Neuronal stem cell (in vitro differentiated cells): ENCODE measurements around the gene PIGT.

Source experiments
- DNase-seq: peaks from one replicate; pipeline ENCODE4 v3.0.0-alpha.2; 2013; ENCODE audit warnings: low spot score
- H2AFZ ChIP-seq: one replicate; pipeline ENCODE4 v1.6.1; 2013; ENCODE audit warnings: mild to moderate bottlenecking, low read length, inconsistent platforms
- H2AK5ac ChIP-seq: 2 replicates; pipeline ENCODE4 v1.6.1; 2013; ENCODE audit warnings: low read depth, mild to moderate bottlenecking, inconsistent platforms, low read length, moderate library complexity, mixed read lengths
- H2BK120ac ChIP-seq: 2 replicates; pipeline ENCODE4 v1.6.1; 2013; ENCODE audit warnings: low read depth, mild to moderate bottlenecking, inconsistent platforms, low read length, moderate library complexity, mixed read lengths
- H2BK12ac ChIP-seq: one replicate; pipeline ENCODE4 v1.6.1; 2013; ENCODE audit warnings: low read length, inconsistent platforms
- H2BK15ac ChIP-seq: 2 replicates; pipeline ENCODE4 v1.6.1; 2013; ENCODE audit warnings: mild to moderate bottlenecking, low read length, inconsistent platforms, mixed read lengths
- H2BK5ac ChIP-seq: one replicate; pipeline ENCODE4 v1.6.1; 2013; ENCODE audit warnings: inconsistent platforms, mild to moderate bottlenecking, low read length, moderate library complexity
- H3K14ac ChIP-seq: one replicate; pipeline ENCODE4 v1.6.1; 2013; ENCODE audit warnings: low read length, inconsistent platforms
- H3K18ac ChIP-seq: 2 replicates; pipeline ENCODE4 v1.6.1; 2013; ENCODE audit warnings: low read length, inconsistent platforms
- H3K23ac ChIP-seq: 2 replicates; pipeline ENCODE4 v1.6.1; 2013; ENCODE audit warnings: low read depth, mild to moderate bottlenecking, mixed read lengths, low read length, inconsistent platforms; ENCODE audit not compliant: poor library complexity
- H3K27ac ChIP-seq: replicated peaks from 3 replicates; pipeline ENCODE4 v1.5.1; 2013; ENCODE audit warnings: low read length, inconsistent platforms
- H3K27me3 ChIP-seq, 3 experiments: 2 replicates each; pipeline ENCODE4 v1.6.1; 2013; ENCODE audit warnings: low read length in 3 of 3, mild to moderate bottlenecking in 2 of 3, inconsistent platforms in 1 of 3, low read depth in 1 of 3, mixed read lengths in 1 of 3, moderate library complexity in 1 of 3; ENCODE audit not compliant: control insufficient read depth in 3 of 3, insufficient read depth in 3 of 3
- H3K36me3 ChIP-seq, 2 donors: replicated peaks in 1 of 2; 2 replicates each; pipeline ENCODE4 v1.6.1; 2013; ENCODE audit warnings: low read length in 2 of 2; ENCODE audit not compliant: control insufficient read depth in 2 of 2, insufficient read depth in 2 of 2
- H3K4ac ChIP-seq: 2 replicates; pipeline ENCODE4 v1.6.1; 2013; ENCODE audit warnings: inconsistent platforms, mild to moderate bottlenecking, low read length, moderate library complexity
- H3K4me1 ChIP-seq, 2 donors: 1 replicate in 1 of 2; 2 replicates in 1 of 2; pipeline ENCODE4 v1.6.1; 2013; ENCODE audit warnings: low read length in 2 of 2, low read depth in 1 of 2; ENCODE audit not compliant: control insufficient read depth in 2 of 2, insufficient read depth in 1 of 2
- H3K4me2 ChIP-seq: one replicate; pipeline ENCODE4 v1.6.1; 2013; ENCODE audit warnings: mild to moderate bottlenecking, low read length, inconsistent platforms; ENCODE audit not compliant: insufficient read depth, poor library complexity, severe bottlenecking
- H3K4me3 ChIP-seq, 2 donors: 2 replicates each; pipeline ENCODE4 v1.5.1; 2013; ENCODE audit warnings: low read length in 2 of 2, mild to moderate bottlenecking in 2 of 2, inconsistent platforms in 1 of 2, moderate library complexity in 1 of 2
- H3K79me1 ChIP-seq: one replicate; pipeline ENCODE4 v1.6.1; 2013; ENCODE audit warnings: low read depth, mild to moderate bottlenecking, inconsistent platforms, low read length, moderate library complexity
- H3K9ac ChIP-seq: one replicate; pipeline ENCODE4 v1.6.1; 2013; ENCODE audit warnings: mild to moderate bottlenecking, low read depth, low read length, inconsistent platforms; ENCODE audit not compliant: poor library complexity
- H3K9me3 ChIP-seq, 2 donors: replicated peaks in 1 of 2; 2 replicates each; pipeline versions ENCODE3 to v1.6.1; 2013; ENCODE audit warnings: low read length in 2 of 2, mild to moderate bottlenecking in 2 of 2, inconsistent platforms in 1 of 2, low read depth in 1 of 2, mixed read lengths in 1 of 2, moderate library complexity in 1 of 2; ENCODE audit not compliant: control insufficient read depth in 2 of 2, insufficient read depth in 1 of 2
- H4K8ac ChIP-seq: one replicate; pipeline ENCODE4 v1.6.1; 2013; ENCODE audit warnings: low read depth, mild to moderate bottlenecking, inconsistent platforms, low read length, moderate library complexity
- H4K91ac ChIP-seq: one replicate; pipeline ENCODE4 v1.6.1; 2013; ENCODE audit warnings: low read length, low read depth, mild to moderate bottlenecking, inconsistent platforms; ENCODE audit not compliant: poor library complexity
- WGBS, 2 donors: extraction: QIAGEN DNeasy Blood & Tissue Kit; methylation state at CpG; one replicate each; pipeline ENCODE4 v1.1.7; 2013; ENCODE audit warnings: missing lambda C conversion rate in 2 of 2, mixed read lengths in 1 of 2; ENCODE audit not compliant: insufficient read length in 2 of 2, insufficient replicate concordance in 1 of 2; ENCODE audit errors: extremely low coverage in 2 of 2; 5-methylcytosine and 5-hydroxymethylcytosine counted together

Gene PIGT

GRCh38 chr20:45378191-45378590 is 37.8 kb upstream of the PIGT start, which contains the start of gene TP53TG5:
TSS of gene TP53TG5 (minus strand) at chr20:45378325. CDS start at chr20:45378236, 89 bp downstream.
- no peak within 1 kb of the TSS for H2AFZ ChIP-seq
- H2BK5ac ChIP-seq, result no peak within 1 kb of the TSS
- H2BK12ac ChIP-seq, result no peak within 1 kb of the TSS
- no peak within 1 kb of the TSS for H3K9ac ChIP-seq
- peak within 1 kb of the TSS in 1 of 2 donors; percentile 38 for H3K4me3 ChIP-seq
- no peak within 1 kb of the TSS for H3K4ac ChIP-seq
- H3K36me3 ChIP-seq, result peaks cover 0 to 5% of the 10 kb centered on the region in 2 donors
- no peak within 1 kb of the TSS for H2BK120ac ChIP-seq
- H4K8ac ChIP-seq, result no peak within 1 kb of the TSS
- H3K79me1 ChIP-seq, result no peaks in the 10 kb centered on the region
- H3K23ac ChIP-seq, result no peak within 1 kb of the TSS
- H3K4me1 ChIP-seq, result peaks cover 0 to 9% of the 10 kb centered on the region in 2 donors
- no peak within 1 kb of the TSS for H2BK15ac ChIP-seq
- no peak within 1 kb of the TSS for H3K14ac ChIP-seq
- WGBS, 2 donors, result no CpG with 5 or more reads among the region's 1 CpG
- H3K18ac ChIP-seq, result no peak within 1 kb of the TSS
- H3K9me3 ChIP-seq, result peaks cover 0 to 1% of the 10 kb centered on the region in 2 donors
- no peak within 1 kb of the TSS for H3K27ac ChIP-seq
- H2AK5ac ChIP-seq, result no peak within 1 kb of the TSS
- no peak for DNase-seq
- H4K91ac ChIP-seq, result no peak within 1 kb of the TSS
- H3K27me3 ChIP-seq, result no peaks in the 10 kb centered on the region
- H3K4me2 ChIP-seq, result no peak within 1 kb of the TSS

GRCh38 chr20:45387274-45387673 is 28.7 kb upstream of the PIGT start:
- Histone ChIP-seq H3K27me3 (no peaks in the 10 kb centered on the region), H2BK12ac (no peak overlapping the region), H2BK5ac (no peak overlapping the region), H3K27ac (no peak overlapping the region), H3K4me1 (no peaks in the 10 kb centered on the region), H2BK15ac (no peak overlapping the region), H3K18ac (no peak overlapping the region), H4K91ac (no peak overlapping the region), H3K14ac (no peak overlapping the region), H3K4ac (no peak overlapping the region), H3K4me2 (no peak overlapping the region), H3K9me3 (no peaks in the 10 kb centered on the region), H3K4me3 (no peak overlapping the region), H3K79me1 (no peaks in the 10 kb centered on the region), H3K36me3 (no peaks in the 10 kb centered on the region), H3K9ac (no peak overlapping the region), H2BK120ac (no peak overlapping the region), H2AFZ (no peak overlapping the region), H3K23ac (no peak overlapping the region), H4K8ac (no peak overlapping the region), H2AK5ac (no peak overlapping the region)
- no peak for DNase-seq
- no CpG with 5 or more reads among the region's 1 CpG for WGBS, 2 donors

- Histone ChIP-seq H3K27me3 (no peaks in the 10 kb centered on the region), H2AK5ac (no peak overlapping the region), H2BK120ac (no peak overlapping the region), H3K4ac (no peak overlapping the region), H3K9ac (no peak overlapping the region), H3K9me3 (no peaks in the 10 kb centered on the region), H2BK5ac (no peak overlapping the region), H4K8ac (no peak overlapping the region), H3K36me3 (peaks cover 0 to 2% of the 10 kb centered on the region in 2 donors), H3K23ac (no peak overlapping the region), H3K14ac (no peak overlapping the region), H2AFZ (no peak overlapping the region), H3K4me2 (no peak overlapping the region), H2BK12ac (no peak overlapping the region), H2BK15ac (no peak overlapping the region), H4K91ac (no peak overlapping the region), H3K18ac (no peak overlapping the region), H3K4me3 (no peak overlapping the region), H3K27ac (no peak overlapping the region), H3K79me1 (peaks cover 5% of the 10 kb centered on the region), H3K4me1 (no peaks in the 10 kb centered on the region)
- DNase-seq, result no peak
- whole genome bisulfite sequencing, 2 donors, result no CpG with 5 or more reads among the region's 2 CpGs
These were observed 25.0 kb upstream of the PIGT start for GRCh38 chr20:45390931-45391330.

DNA sequence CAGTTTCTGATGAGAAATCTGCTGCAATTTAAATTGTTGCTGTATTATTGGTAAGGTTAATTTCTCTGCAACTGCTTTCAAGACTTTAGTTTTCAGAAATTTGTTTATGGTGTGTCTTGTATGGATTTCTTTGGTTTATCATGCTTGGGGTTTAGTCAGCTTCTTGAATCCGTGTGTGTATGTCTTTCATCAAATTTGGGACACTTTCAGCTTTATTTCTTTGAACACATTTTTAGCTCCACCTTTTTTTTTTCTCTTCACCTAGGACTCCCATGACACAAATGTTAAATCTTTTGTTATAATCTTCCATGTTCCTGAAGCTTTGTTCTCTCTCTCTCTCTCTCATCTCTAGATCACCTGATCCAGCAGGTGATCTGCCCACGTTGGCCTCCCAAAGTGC is 24.4 kb upstream of the PIGT start:
- no peak overlapping the region for H4K91ac ChIP-seq
- no peak overlapping the region for H3K14ac ChIP-seq
- H2BK5ac ChIP-seq, result no peak overlapping the region
- H2BK120ac ChIP-seq, result no peak overlapping the region
- no peak overlapping the region for H3K4ac ChIP-seq
- H4K8ac ChIP-seq, result no peak overlapping the region
- H3K79me1 ChIP-seq, result peaks cover 5% of the 10 kb centered on the region
- H2BK15ac ChIP-seq, result no peak overlapping the region
- H3K4me1 ChIP-seq, result no peaks in the 10 kb centered on the region
- no CpG with 5 or more reads among the region's 2 CpGs for WGBS, 2 donors
- H3K4me3 ChIP-seq, result no peak overlapping the region
- no peak overlapping the region for H3K23ac ChIP-seq
- H3K4me2 ChIP-seq, result no peak overlapping the region
- no peak overlapping the region for H2BK12ac ChIP-seq
- peaks cover 0 to 2% of the 10 kb centered on the region in 2 donors for H3K36me3 ChIP-seq
- no peak overlapping the region for H2AFZ ChIP-seq
- H3K9ac ChIP-seq, result no peak overlapping the region
- no peaks in the 10 kb centered on the region for H3K27me3 ChIP-seq
- H2AK5ac ChIP-seq, result no peak overlapping the region
- no peaks in the 10 kb centered on the region for H3K9me3 ChIP-seq
- no peak overlapping the region for H3K18ac ChIP-seq
- DNase-seq, result no peak
- H3K27ac ChIP-seq, result no peak overlapping the region
